ENCODE results near the gene VGLL4. TPM values are rescaled to one million over a fixed set of nuclear protein-coding genes. Genes with fewer than 3 reads are reported as not detected.

The VGLL4 gene
- total RNA-seq, 1 donor from 2014 or later: 111 TPM

DNA sequence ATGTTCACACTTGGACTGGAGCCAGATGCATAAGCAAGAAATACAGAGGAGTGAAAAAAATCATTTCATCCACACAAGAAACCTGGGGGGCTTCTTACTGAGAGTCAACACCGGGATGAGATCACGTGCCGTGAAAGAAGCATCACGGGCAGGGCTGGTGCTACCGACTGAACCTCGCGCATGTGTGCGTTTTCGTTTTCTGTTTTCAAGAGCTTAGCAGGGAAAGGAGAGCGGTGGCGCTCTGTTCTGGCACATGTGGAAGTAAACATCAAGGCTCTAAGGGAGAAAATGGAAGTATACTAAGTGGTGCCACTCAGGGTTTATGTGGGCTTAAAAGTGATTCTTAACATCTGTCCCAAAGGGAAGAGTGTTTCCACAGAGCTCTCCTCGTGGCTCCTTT, 55.9 kb downstream of the VGLL4 start:
- Mint-ChIP-seq H3K27me3 (no peaks in the 10 kb centered on the region), H3K36me3 (peaks cover 42% of the 10 kb centered on the region), H3K27ac (peak overlapping the region; percentile 37), H3K9me3 (no peaks in the 10 kb centered on the region), H3K4me3 (peak overlapping the region; percentile 7), H3K4me1 (ENCODE audit: unreplicated experiment) (peaks cover 91% of the 10 kb centered on the region)
- DNase-seq (ENCODE audit: extremely low spot score, unreplicated experiment): no peak
- TF ChIP-seq, protein P1, sequence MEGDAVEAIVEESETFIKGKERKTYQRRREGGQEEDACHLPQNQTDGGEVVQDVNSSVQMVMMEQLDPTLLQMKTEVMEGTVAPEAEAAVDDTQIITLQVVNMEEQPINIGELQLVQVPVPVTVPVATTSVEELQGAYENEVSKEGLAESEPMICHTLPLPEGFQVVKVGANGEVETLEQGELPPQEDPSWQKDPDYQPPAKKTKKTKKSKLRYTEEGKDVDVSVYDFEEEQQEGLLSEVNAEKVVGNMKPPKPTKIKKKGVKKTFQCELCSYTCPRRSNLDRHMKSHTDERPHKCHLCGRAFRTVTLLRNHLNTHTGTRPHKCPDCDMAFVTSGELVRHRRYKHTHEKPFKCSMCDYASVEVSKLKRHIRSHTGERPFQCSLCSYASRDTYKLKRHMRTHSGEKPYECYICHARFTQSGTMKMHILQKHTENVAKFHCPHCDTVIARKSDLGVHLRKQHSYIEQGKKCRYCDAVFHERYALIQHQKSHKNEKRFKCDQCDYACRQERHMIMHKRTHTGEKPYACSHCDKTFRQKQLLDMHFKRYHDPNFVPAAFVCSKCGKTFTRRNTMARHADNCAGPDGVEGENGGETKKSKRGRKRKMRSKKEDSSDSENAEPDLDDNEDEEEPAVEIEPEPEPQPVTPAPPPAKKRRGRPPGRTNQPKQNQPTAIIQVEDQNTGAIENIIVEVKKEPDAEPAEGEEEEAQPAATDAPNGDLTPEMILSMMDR (conservative IDR thresholded peaks at IDR 0.05): no peak

DNA sequence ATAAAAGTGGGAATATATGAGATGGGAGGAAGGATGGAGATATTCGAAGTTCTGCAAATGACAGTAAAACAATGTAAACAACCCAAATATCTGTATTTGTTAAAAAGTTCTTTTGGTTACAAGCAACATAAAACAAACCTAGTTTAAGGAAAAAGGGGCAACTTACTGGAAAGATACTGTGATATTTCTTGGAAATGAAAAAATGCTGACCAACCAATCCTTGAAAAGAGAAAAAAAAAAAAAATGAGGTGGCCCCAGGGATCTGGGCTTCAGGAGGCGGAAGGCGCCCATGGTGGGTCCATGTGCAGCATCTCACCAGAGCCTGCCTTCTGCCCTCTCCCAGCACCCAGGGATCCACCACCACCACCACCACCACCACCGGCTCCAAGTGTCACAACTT, 59.1 kb downstream of the VGLL4 start:
- H3K9me3 Mint-ChIP-seq: no peaks in the 10 kb centered on the region

DNA sequence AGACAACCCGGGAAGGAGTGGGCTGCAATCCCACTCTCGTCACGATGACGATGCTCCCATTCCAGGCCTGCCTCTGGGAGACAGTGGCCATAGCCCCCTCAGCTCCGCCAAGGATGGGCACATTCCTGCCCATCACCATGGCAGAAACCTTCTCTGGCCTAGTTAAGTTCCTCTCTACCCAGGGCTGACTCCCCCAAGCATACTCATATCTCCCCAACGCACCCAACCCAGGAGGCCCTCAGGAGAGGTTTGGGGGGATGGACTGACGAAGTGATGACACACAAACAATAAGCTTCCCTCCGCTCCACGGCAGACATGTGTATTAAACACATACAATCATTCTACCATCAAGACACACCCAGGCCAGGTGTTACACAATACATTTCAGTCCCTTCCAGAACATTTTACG, 60.1 kb downstream of the VGLL4 start:
- Mint-ChIP-seq H3K36me3 (peaks cover 47% of the 10 kb centered on the region), H3K4me1 (ENCODE audit: unreplicated experiment) (peaks cover 86% of the 10 kb centered on the region), H3K9me3 (no peaks in the 10 kb centered on the region), H3K27me3 (no peaks in the 10 kb centered on the region), H3K27ac (peak overlapping the region; percentile 89), H3K4me3 (peak overlapping the region; percentile 71)
- no peak for DNase-seq (ENCODE audit: extremely low spot score, unreplicated experiment)
- TF ChIP-seq, protein P1 (conservative IDR thresholded peaks at IDR 0.05): no peak

More for the DNA sequence above, 59.1 kb downstream of the VGLL4 start:
- DNase-seq (ENCODE audit: extremely low spot score, unreplicated experiment): no peak
- peaks cover 92% of the 10 kb centered on the region for H3K4me1 Mint-ChIP-seq (ENCODE audit: unreplicated experiment)
- H3K27me3 Mint-ChIP-seq: no peaks in the 10 kb centered on the region
- H3K4me3 Mint-ChIP-seq: peak overlapping the region; percentile 71
- peak overlapping the region; percentile 32 for H3K27ac Mint-ChIP-seq
- TF ChIP-seq, protein P1 (conservative IDR thresholded peaks at IDR 0.05): no peak
- H3K36me3 Mint-ChIP-seq: peaks cover 52% of the 10 kb centered on the region

DNA sequence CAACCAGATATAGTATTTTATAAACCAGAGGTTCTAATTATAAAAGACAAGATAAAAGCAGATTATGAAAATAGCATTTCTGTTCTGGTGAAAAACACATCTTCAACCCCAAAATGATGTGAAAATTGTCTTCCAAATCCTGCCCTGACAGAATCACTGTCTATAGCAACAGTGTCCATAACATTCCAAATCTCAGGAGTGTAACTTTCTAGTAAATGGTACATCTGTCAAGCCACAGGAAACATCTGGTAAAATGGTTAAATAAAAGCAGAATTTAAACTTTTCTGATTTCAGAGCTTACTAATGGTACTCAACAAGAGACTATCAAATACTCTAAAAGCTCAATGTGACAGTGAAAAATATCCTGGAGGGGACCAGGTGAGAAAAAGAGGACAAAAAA, 60.5 kb downstream of the VGLL4 start:
- Mint-ChIP-seq H3K9me3 (no peaks in the 10 kb centered on the region), H3K4me3 (peak overlapping the region; percentile 82), H3K4me1 (ENCODE audit: unreplicated experiment) (peaks cover 82% of the 10 kb centered on the region), H3K27ac (peak overlapping the region; percentile 89), H3K36me3 (peaks cover 43% of the 10 kb centered on the region), H3K27me3 (no peaks in the 10 kb centered on the region)
- TF ChIP-seq, protein P1 (conservative IDR thresholded peaks at IDR 0.05): no peak
- no peak for DNase-seq (ENCODE audit: extremely low spot score, unreplicated experiment)

DNA sequence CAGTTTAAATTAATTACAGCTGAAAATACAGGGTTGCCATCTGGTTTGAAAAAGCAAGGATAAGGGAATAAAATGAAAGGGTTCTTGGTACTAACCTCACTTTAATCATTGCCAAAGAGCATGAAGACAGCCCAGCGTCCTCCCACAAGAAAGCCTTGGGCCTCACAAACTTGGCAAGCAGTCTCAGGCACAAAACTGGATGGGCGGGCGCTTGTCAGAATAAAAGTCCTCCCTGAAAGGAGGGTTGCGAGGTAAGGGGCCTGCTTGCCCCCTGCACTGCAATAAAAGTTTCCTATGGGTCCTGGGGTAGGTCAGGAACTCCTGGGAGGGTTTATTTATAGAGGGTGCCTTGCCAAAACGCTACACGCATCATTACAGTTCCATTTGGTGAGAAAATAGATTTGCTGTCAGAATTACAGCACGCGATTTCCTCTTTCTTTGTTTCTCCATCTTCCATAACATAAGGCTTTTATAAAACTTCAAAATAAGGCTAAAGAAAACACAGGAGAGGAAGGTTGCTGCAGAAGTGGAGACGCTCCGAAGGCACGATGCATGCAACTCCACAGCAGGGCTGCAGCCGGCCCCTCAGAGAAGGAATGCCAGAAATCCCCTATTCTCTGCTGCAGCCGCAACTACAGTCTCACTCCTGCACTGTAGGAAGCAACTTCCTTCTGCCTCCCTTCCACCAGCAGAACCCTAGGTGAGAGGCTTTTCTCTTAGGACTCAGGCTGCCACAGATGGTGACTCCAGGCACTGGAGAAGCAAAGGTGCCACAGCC, 61.3 kb downstream of the VGLL4 start:
- Mint-ChIP-seq H3K9me3 (no peaks in the 10 kb centered on the region), H3K36me3 (peaks cover 35% of the 10 kb centered on the region), H3K27ac (peak overlapping the region; percentile 89), H3K4me3 (peak overlapping the region; percentile 82), H3K27me3 (no peaks in the 10 kb centered on the region), H3K4me1 (ENCODE audit: unreplicated experiment) (peaks cover 79% of the 10 kb centered on the region)
- no peak for DNase-seq (ENCODE audit: extremely low spot score, unreplicated experiment)
- TF ChIP-seq, protein P1 (conservative IDR thresholded peaks at IDR 0.05): no peak
